ENCODE results near the gene LCN12. TPM values are rescaled to one million over a fixed set of nuclear protein-coding genes. Genes with fewer than 3 reads are reported as not detected.

Gene LCN12
- total RNA-seq, 1 experiment from 2014 or later: 2.1 TPM

GRCh38 chr9:136982232-136983051 lies 30.4 kb downstream of the LCN12 start, which contains the start of gene LCNL1:
LCNL1 (plus strand) TSS chr9:136982993; CDS start chr9:136983587, 594 bp downstream.
- Mint-ChIP-seq H3K4me3 (no peak within 1 kb of the TSS; a peak in 1 of 5 replicates), H3K27ac (peak within 1 kb of the TSS in 1 of 3 experiments; percentile 74; a peak in 1 of 7 replicates), H3K9me3 (no peaks in the 10 kb centered on the region), H3K27me3 (ENCODE audit: low read depth) (peaks cover 2% of the 10 kb centered on the region), H3K4me1 (peaks cover under 1 to 9% of the 10 kb centered on the region in 2 experiments), H3K36me3 (ENCODE audit: insufficient read depth in 1 of 3, low read depth in 3 of 3) (peaks cover 0 to 3% (median 0%) of the 10 kb centered on the region in 3 experiments; a peak in 1 of 7 replicates)
- no peak within 1 kb of the TSS for H3K23ac ChIP-seq (ENCODE audit: insufficient read length, low read depth, low read length)
- H4K8ac ChIP-seq (replicated peaks; ENCODE audit: insufficient read length, low read depth, low read length): no peak within 1 kb of the TSS
- no peak within 1 kb of the TSS for H2BK12ac ChIP-seq (ENCODE audit: insufficient read length, low read depth, low read length)
- H4K91ac ChIP-seq (ENCODE audit: insufficient read length, low read depth, low read length): no peak within 1 kb of the TSS
- H3K18ac ChIP-seq (ENCODE audit: insufficient read length, low read depth, low read length): no peak within 1 kb of the TSS
- no peak within 1 kb of the TSS for H2AFZ ChIP-seq (ENCODE audit: low read length)
- no peak within 1 kb of the TSS for H3K56ac ChIP-seq (ENCODE audit: insufficient read length, low read depth, low read length)
- no peak within 1 kb of the TSS for H3K4ac ChIP-seq (ENCODE audit: low read depth, low read length)
- H2BK5ac ChIP-seq (ENCODE audit: insufficient read length, low read length): no peak within 1 kb of the TSS
- H2BK120ac ChIP-seq (ENCODE audit: low read depth, low read length, poor library complexity, severe bottlenecking): no peak within 1 kb of the TSS
- H3K4me2 ChIP-seq (ENCODE audit: insufficient read depth, insufficient read length, low read length): no peak within 1 kb of the TSS
- no peak within 1 kb of the TSS for H2AK5ac ChIP-seq (ENCODE audit: insufficient read length, low read length)
- H3K27me3 ChIP-seq (ENCODE audit: insufficient read depth, low read length): no peaks in the 10 kb centered on the region
- no peak for TF ChIP-seq CTCF (conservative IDR thresholded peaks at IDR 0.05)
- H2BK20ac ChIP-seq (ENCODE audit: low read depth, low read length, poor library complexity, severe bottlenecking): no peak within 1 kb of the TSS
- no peak within 1 kb of the TSS; the same call in 1 of the 2 replicates for H3K14ac ChIP-seq (ENCODE audit: insufficient read depth, low read length)
- H3K27ac ChIP-seq (ENCODE audit: insufficient read length, low read depth, low read length): no peak within 1 kb of the TSS
- no peak for DNase-seq
- H3K9ac ChIP-seq (ENCODE audit: extremely low read depth, insufficient read length, low read length): no peak within 1 kb of the TSS
- H4K20me1 ChIP-seq (ENCODE audit: control insufficient read depth, insufficient read depth, insufficient read length): no peaks in the 10 kb centered on the region
- no peaks in the 10 kb centered on the region for H3K9me3 ChIP-seq (ENCODE audit: control insufficient read depth, low read depth, low read length)
- WGBS (ENCODE audit: extremely low coverage, insufficient read length, low lambda C conversion rate): no CpG with 5 or more reads among the region's 18 CpGs
- H3K23me2 ChIP-seq (ENCODE audit: insufficient read length, low read depth, low read length, poor library complexity, severe bottlenecking): peaks cover 9% of the 10 kb centered on the region
- H4K5ac ChIP-seq (ENCODE audit: insufficient read length, low read depth, low read length): no peak within 1 kb of the TSS
- no peak within 1 kb of the TSS for H3T11ph ChIP-seq (ENCODE audit: low read length)
- no peaks in the 10 kb centered on the region for H3K79me2 ChIP-seq (ENCODE audit: insufficient read depth, low read length)
- no peaks in the 10 kb centered on the region for H3K79me1 ChIP-seq (ENCODE audit: insufficient read depth, low read depth, low read length, poor library complexity, severe bottlenecking)
- H2BK15ac ChIP-seq (ENCODE audit: low read depth, low read length): no peak within 1 kb of the TSS
- no peaks in the 10 kb centered on the region; the same call in 1 of the 2 replicates for H3K4me1 ChIP-seq (ENCODE audit: insufficient read depth, low read length)
